Erythroblast (primary cell): ENCODE results near the gene C1QL3.

Experiments used
- GATA1 ChIP-seq: IDR thresholded peaks from 2 replicates; pipeline ENCODE4 v1.6.1; 2011; ENCODE audit warnings: low read depth, mild to moderate bottlenecking, control low read depth, low read length, moderate library complexity
- POLR2A ChIP-seq: IDR thresholded peaks from 2 replicates; pipeline ENCODE4 v1.6.1; 2011; ENCODE audit warnings: mild to moderate bottlenecking, low read length

- no peak for TF ChIP-seq POLR2A
- TF ChIP-seq GATA1: no peak
Observed at GRCh38 chr10:16521311-16522016, at the start of gene C1QL3.
